Hepatic stellate cell (primary cell): ENCODE measurements around the gene CRISPLD2.

Source experiments
- DNase-seq: peaks from one replicate; pipeline ENCODE4 v3.0.0; 2011; ENCODE audit warnings: low spot score

CRISPLD2 gene

GRCh38 chr16:84819644-84820304 is at the start of gene CRISPLD2:
TSS of gene CRISPLD2 (plus strand) at chr16:84819985. CDS start at chr16:84838496, 18,511 bp downstream.
- peak; percentile 95 for DNase-seq

DNA sequence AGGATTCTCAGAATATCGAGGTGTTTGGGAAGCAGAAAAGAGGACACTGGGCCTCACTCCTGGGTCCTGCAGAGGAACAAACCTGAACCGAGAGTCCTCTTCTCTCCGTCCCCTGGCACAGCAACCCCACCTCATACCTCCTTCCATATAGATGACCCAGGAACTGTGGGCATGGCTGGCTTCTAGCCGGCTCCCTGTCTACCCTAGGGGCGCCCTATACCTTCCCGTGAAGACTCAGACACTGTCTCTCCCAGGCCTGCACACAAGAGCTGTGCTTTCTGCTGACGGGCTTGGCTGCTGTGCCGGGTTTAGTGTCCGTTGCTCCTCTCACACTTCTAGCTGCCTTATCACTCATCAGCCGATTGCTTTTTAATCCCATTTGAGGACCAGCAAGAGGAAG is 46.5 kb upstream of the CRISPLD2 start:
- no peak for DNase-seq

GRCh38 chr16:84774810-84775209 is 45.0 kb upstream of the CRISPLD2 start:
- peak; percentile 61 for DNase-seq

DNA sequence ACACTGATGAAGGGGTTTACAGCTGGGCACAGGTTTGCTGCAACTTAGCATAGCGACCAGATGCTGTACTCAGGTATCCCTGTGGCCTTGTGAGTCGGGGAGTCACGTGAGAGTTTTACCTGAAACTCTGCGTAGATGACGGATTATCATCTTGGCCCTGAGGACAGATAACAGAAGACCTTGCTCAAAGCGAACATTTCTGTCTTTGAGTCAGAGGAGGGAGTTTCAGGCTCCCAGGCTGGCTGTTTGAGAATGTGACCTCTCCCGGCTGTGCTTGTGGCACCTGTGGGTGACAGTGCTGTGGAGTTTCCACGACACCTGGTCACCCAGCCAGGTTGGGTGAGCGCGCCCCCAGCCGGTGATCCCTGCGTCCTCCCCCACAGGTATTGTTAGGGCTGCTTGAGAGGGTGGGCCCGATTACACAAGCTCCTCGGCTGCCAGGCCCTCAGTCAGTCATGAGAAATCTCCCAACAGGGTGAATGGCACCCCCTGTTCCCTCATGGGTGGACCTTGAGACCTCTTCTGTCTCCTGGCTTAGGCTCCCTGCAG is 44.4 kb upstream of the CRISPLD2 start:
- DNase-seq: no peak

DNA sequence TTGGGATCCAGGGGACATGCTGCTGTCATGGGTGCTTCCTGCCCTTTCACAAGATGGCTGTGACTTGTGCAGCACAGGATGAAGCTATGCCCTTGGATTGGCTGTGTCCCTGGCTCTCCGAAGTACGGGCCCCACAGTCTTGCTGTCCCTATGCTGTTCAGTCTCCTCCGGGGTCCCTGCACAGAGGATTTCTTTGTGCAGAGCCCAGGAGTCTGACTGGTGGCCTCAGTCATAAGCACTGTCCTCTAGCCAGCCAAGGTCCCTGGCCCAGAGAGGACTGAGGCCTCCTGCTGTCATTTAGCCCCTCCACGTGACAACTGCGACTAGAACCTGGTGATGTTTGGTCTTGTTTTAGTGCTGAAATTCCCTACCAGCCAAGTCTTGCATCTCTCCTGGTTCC is 42.4 kb upstream of the CRISPLD2 start:
- no peak for DNase-seq

- DNase-seq: no peak
These were observed 41.1 kb upstream of the CRISPLD2 start for GRCh38 chr16:84778720-84779119.

DNA sequence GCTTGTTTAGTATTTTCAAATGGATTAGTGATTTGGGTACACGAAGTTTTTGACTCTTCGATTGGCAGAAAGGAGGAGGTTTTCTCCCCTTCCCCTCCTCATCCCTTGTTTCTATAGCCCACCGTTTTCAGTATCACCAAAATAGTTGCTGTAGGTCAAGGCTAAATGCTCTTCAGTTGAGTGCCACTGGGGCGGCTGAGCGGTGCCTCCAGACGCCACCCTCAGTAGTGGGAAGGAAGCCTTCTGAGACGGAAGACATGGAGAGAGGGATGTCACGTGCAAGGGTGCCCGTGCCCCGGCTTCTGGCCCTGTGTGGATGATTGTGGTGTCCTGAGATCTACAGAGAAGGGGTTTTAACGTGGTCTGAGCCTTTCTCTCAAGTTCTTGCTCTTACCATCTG is 39.7 kb upstream of the CRISPLD2 start:
- no peak for DNase-seq

GRCh38 chr16:84780544-84781376 is 39.0 kb upstream of the CRISPLD2 start:
- DNase-seq: no peak

GRCh38 chr16:84782846-84783245 is 36.9 kb upstream of the CRISPLD2 start:
- DNase-seq: no peak

- peak; percentile 34 for DNase-seq
These were observed 33.8 kb upstream of the CRISPLD2 start for GRCh38 chr16:84785843-84786581.

- no peak for DNase-seq
These were observed 33.1 kb upstream of the CRISPLD2 start for GRCh38 chr16:84786605-84787262.

DNA sequence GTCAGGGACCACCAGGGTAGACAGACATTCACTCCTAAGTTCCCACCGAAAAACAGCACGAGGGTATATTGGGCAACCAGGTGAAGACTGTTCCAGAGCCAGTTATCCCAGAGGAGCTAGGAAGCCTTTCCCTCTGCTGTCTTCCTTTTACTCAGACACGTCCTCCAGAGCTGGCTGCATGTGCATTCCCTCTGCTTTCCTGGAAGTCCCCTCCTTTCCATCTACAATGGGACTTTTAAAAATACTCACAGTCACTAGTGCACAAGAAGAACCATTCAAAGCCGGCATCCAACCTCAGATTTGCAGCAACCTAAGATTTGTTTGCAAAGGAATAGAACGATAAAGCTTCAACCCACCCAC is 32.5 kb upstream of the CRISPLD2 start:
- no peak for DNase-seq

- no peak for DNase-seq
These were observed 30.8 kb upstream of the CRISPLD2 start for GRCh38 chr16:84788920-84789391.

GRCh38 chr16:84789431-84789830 is 30.4 kb upstream of the CRISPLD2 start:
- DNase-seq: no peak

DNA sequence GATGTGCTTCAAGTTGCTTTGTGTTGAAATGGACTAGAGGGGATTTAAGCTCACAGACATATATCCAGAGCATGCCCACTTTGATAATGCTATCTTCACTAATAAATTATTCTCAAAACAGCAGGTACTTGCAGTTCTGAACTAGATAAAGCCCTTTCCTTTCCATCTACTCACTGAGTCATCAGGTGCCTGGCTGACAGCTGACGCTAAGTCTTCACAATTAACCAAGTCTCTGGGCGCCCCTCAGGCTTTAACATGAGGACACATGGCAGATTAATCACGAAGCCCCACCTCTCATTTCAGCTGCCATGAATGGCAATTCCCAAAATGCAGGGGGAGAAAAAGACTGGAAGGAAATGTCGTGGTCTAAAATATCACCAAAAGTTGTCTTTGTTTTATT is 29.5 kb upstream of the CRISPLD2 start:
- DNase-seq: no peak

GRCh38 chr16:84791088-84791487 is 28.7 kb upstream of the CRISPLD2 start:
- DNase-seq: no peak

- DNase-seq: no peak
These were observed 28.3 kb upstream of the CRISPLD2 start for GRCh38 chr16:84791501-84791900.

- DNase-seq: no peak
These were observed 25.6 kb upstream of the CRISPLD2 start for GRCh38 chr16:84794186-84794585.

GRCh38 chr16:84794626-84795025 is 25.2 kb upstream of the CRISPLD2 start:
- DNase-seq: no peak

DNA sequence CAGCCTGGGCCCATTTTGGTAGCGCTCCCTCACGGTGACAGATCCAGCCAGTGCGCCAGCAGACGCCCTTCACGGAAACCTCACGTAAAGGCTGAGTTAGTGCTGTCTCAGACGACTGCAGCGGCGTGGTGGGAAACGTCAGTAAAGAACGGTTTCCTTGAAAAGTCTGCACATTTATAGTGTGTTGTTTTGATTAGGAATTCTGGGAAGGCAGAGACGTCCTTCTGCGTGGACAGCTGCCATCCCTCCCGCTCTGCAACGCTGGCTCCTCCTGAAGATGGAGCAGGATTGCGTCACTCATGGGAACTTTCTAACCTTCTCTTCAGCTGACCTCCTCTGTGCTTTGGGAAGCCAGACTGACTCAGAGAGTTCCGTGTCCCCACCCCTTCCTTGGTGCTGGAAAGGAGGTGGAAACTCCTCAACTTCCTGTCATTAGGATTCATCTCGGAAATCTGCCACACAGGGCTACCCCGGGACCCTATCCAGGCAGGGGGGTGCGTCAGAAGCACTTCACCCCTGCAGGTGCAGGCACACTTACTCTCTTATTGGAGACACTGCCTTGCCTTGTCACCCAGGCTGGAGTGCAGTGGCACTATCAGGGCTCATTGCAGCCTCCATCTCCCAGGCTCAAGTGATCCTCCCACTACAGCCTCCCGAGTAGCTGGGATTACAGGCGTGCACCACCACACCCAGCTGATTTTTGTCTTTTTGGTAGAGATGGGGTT is 24.3 kb upstream of the CRISPLD2 start:
- peak; percentile 94 for DNase-seq
